ENCODE measurements around the gene HBB.

The HBB gene

GRCh38 chr11:5274395-5274794, 47.5 kb upstream of the HBB start:
- ChIA-PET POLR2A (no interaction called here), CTCF (no interaction called here)
- Histone ChIP-seq H3K27ac (ENCODE audit: extremely low read depth, low read depth, low read length) (no peak overlapping the region), H3K36me3 (ENCODE audit: control insufficient read depth in 2 of 2, insufficient read depth in 1 of 2, low read length in 2 of 2) (no peaks in the 10 kb centered on the region), H3K4me3 (ENCODE audit: low read depth, low read length) (no peak overlapping the region), H3K9me3 (ENCODE audit: control insufficient read depth, insufficient read depth, low read depth, low read length) (no peaks in the 10 kb centered on the region), H3K4me1 (ENCODE audit: control insufficient read depth, insufficient read depth, low read length) (no peaks in the 10 kb centered on the region)
- TF ChIP-seq ZFHX2 (tag by site-specific recombination; conservative IDR thresholded peaks at IDR 0.05) = no peak
- TF ChIP-seq OVOL3 (tag by site-specific recombination; IDR thresholded peaks at IDR 0.05) = no peak
- TF ChIP-seq PATZ1 (tag by site-specific recombination; IDR thresholded peaks at IDR 0.05) = no peak
- TF ChIP-seq ZNF530 (tag by site-specific recombination; IDR thresholded peaks at IDR 0.05; ENCODE audit: low read depth) = no peak
- TF ChIP-seq ZNF488 (tag by site-specific recombination; IDR thresholded peaks at IDR 0.05) = no peak
- TF ChIP-seq ZNF157 (tag by site-specific recombination; IDR thresholded peaks at IDR 0.05) = no peak
- TF ChIP-seq IKZF3 (tag by site-specific recombination; IDR thresholded peaks at IDR 0.05) = no peak

- no peaks in the 10 kb centered on the region for H3K36me3 ChIP-seq (ENCODE audit: control insufficient read depth in 2 of 2, insufficient read depth in 1 of 2, low read length in 2 of 2)
- no peaks in the 10 kb centered on the region for H3K9me3 ChIP-seq (ENCODE audit: control insufficient read depth, insufficient read depth, low read depth, low read length)
- TF ChIP-seq KLF9 (tag by site-specific recombination; IDR thresholded peaks at IDR 0.05; ENCODE audit: low read depth) (no peak), ZNF513 (tag by site-specific recombination; IDR thresholded peaks at IDR 0.05) (no peak), ZNF121 (tag by site-specific recombination; IDR thresholded peaks at IDR 0.05) (no peak), ZNF658 (tag by site-specific recombination; IDR thresholded peaks at IDR 0.05) (no peak), ZSCAN5A (tag by site-specific recombination; IDR thresholded peaks at IDR 0.05) (no peak), ZXDB (tag by site-specific recombination; IDR thresholded peaks at IDR 0.05) (no peak), KLF17 (tag by site-specific recombination; IDR thresholded peaks at IDR 0.05) (no peak), ZBTB1 (tag by site-specific recombination; IDR thresholded peaks at IDR 0.05) (no peak), GLI2 (tag by site-specific recombination; IDR thresholded peaks at IDR 0.05; ENCODE audit: borderline replicate concordance, low read depth) (no peak), CTCF (tag by site-specific recombination; IDR thresholded peaks at IDR 0.05) (no peak), ZNF488 (tag by site-specific recombination; IDR thresholded peaks at IDR 0.05) (no peak), FEZF1 (tag by site-specific recombination; IDR thresholded peaks at IDR 0.05) (no peak), ZNF548 (tag by site-specific recombination; IDR thresholded peaks at IDR 0.05) (no peak), PRDM6 (tag by site-specific recombination; IDR thresholded peaks at IDR 0.05) (no peak)
- CTCF ChIA-PET = interaction anchor here (0.6 kb wide), 1 partner anchor 19 kb away, joined by 3 read pairs; no protein-coding TSS in a partner anchor
- POLR2A ChIA-PET = no interaction called here
- no peaks in the 10 kb centered on the region for H3K4me1 ChIP-seq (ENCODE audit: control insufficient read depth, insufficient read depth, low read length)
- no peak overlapping the region for H3K27ac ChIP-seq (ENCODE audit: extremely low read depth, low read depth, low read length)
- H3K4me3 ChIP-seq (ENCODE audit: low read depth, low read length) = no peak overlapping the region
Measured at GRCh38 chr11:5272395-5273017, 45.6 kb upstream of the HBB start.
